Activated CD4-positive, alpha-beta T cell treated with anti-CD3 and anti-CD28 coated beads for 4 hours (primary cell): ENCODE results near the gene SAA1.

Experiments used
- DNase-seq, 2 donors: peaks; one replicate each; pipeline ENCODE4 v3.0.0-alpha.2; 2020

SAA1 gene

DNA sequence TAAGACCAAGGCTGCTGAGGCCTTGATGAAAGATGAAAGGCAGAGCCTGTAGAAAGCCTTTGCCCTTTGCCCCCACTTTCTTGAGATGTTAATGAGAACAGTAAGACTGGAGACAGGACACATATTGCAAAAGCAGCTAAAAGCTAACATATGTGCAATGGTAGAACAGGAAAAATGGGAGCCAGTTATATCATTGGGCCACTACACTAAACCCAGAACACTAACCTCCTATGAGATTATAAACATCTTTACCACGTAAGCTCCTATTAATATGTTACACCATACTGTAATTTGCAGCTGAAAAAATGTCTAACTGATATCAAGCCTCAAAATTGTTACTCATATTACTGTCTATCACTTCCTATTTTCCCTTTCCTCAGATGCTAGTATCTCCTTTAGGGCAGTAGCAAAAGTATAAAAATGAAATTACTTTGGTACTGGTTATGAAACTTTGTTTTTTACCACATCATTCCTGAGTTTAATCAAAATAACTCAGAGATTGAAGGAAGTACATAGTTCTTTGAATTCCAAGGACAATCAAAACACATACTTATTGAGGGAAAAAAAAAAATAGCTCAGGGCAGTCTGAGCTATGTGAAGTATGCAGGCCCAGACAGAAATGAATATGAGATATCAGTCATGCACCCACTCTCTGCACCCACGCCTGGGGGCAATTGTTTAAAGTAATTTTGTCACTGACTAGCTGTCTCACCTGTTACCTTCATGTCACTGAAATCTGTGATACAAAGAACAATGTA, 46.8 kb downstream of the SAA1 start:
- no peak for DNase-seq

DNA sequence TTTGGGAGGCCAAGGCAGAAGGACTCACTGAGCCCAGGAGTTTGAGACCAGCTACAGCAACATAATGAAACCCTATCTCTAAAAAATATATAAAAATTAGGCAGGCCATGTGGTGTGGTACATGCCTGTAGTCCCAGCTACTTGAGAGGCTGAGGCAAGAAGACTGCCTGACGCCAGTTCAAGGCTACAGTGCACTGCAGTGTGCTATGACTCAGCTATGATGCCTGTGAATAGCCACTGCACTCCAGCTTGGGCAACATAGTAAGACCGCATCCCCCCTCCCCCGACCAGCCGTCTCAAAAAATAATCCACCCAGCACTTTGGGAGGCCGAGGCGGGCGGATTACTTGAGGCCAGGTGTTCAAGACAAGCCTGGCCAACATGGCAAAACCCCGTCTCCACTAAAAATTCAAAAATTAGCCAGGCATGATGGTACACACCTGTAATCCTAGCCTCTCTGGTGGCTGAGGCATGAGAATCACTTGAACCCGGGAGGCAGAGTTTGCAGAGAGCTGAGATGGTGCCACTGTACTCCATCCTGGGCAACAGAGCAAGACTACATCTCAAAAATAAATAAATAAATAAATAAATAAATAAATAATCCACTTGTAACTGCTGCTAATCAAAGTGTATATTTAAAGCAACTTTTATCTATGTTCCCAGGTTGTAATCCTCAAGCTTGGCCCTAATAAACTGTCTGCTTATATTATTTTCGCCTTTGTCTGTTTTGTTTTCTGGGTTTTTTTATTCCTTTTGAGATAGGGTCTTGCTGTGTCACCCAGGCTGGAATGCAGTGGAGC, 48.1 kb downstream of the SAA1 start:
- no peak for DNase-seq

DNA sequence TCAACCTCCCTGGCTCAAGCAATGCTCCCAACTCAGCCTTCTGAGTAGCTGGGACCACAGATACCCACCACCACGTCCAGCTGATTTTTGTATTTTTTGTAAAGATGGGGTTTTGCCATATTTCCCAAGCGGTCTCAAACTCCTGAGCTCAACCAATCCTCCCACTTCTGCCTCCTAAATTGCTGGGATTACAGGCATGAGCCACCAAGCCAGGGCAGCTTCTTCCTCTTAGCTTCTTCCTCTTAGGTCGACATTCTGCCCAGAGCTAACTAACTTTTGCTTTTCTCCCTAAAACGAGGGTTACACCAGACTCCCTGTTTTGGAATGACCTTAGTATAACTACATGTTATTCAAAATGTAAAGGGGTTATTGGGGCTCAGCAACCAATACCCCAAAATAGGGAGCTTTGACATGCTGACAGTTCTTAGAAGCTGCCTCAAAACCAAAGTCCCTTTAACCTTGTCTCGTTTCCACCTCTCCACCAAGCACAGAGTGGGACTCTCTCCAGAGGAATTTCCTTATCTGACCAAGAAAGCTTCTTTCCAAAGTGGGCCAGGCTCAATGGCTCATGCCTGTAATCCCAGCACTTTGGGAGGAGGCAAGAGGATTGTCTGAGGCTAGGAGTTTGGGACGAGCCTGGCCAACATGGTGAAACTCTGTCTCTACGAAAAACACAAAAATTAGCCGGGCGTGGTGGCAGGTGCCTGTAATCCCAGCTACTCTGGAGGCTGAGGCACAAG, 48.9 kb downstream of the SAA1 start:
- no peak for DNase-seq

DNA sequence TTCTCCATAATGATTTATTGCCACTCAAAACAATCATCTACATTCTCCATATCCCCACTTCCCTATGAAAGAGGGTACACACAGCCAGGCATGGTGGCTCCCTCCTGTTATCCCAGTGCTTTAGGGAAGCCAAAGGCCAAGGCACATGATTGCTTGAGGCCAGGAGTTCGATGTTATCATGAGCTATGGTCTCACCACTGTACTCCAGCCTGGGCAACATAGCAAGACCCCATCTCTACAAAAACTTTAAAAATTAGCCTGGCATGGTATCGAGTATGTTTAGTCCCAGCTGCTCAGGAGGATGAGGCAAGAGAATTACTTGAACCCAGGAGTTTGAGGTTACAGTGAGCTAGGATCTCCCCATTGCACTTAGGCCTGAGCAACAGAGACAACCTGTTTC, 49.8 kb downstream of the SAA1 start:
- no peak for DNase-seq

DNA sequence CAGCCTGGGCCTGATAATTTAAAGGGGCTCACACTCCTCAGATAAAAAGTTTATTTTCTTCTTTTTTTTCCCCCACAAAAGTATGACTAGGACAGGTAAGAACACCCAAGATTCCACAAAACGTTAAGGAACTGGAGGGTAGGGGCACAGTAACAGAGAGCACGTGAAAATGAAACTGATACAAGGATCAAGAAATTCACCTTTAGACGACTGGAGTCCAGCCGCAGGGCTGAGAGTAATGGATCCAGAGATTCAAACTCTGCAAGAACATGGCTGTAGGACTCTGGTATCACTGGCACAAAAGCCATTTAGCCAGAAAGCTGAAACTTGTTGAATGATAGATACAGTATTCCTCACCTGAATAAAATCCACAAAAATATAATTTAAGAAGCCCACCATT, 51.5 kb downstream of the SAA1 start:
- no peak for DNase-seq
